SKM-1 (cell line): ENCODE data around the gene PDE7B.

ENCODE experiments used
- DNase-seq: peaks from one replicate; lab custom pipeline; 2025; ENCODE audit not compliant: unreplicated experiment; lab: John Stamatoyannopoulos, UW

The PDE7B gene

DNA sequence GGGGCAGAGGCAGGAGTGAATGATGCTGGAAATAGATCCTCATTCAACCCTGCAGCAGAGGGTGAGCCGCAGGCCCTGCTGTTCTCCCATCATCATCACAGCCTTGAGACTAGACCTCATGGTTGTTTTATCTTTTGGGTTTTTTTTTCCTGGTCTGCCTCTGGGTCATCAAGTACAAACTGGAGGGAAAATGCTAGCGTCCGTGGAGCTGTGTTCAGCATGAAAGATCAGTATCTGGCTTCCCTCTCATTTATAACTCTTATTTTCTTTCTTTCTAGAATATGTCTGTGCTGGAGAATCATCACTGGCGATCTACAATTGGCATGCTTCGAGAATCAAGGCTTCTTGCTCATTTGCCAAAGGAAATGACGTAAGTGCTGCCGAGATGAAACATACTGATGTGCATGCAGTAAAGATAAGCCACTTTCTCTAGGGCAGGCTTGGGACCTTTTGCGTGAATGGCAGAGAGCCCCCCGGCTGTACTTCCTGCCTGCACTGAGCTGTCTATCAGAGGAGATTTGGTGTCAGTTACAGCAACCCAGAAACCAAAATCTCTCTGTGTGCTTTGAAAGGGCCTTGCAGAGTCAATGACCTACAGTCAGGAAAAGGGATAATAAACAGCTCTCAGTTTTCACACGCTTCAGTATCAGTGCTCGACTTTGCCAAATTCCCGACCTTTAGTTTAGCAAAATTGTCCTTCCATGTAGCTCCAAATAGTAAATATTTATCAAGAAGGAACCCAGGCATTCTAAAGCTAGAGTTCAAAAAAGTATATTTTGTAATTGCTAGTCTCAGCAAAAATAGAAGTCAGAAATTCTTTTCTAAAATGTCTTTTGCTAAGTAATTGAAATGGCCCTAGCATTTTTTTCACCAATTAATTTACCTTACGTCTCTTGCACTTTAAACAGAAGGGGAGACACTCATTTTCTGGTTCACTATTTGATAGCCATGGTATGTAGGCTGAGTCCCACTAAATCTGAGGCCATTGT lies 322.3 kb downstream of the PDE7B start:
- DNase-seq, result no peak

DNA sequence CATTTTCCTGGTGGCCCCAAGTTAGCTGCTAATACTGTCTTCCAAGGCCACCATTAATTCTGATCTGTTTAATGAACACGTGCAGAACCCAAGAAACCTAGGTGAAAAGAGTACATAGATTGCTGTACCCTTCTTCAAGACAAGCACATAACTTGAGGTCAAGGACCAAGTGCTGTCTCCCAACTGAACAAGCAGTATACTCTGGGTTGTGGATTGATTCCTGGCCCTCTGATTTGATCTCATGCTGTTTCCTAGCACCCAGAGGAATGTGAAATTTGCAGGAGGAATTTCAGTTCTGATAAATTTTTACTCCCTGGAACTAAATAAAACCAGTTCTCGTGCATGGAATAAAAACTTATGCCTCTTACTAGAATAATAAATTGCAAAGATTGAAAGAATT lies 323.0 kb downstream of the PDE7B start:
- DNase-seq, result no peak

DNA sequence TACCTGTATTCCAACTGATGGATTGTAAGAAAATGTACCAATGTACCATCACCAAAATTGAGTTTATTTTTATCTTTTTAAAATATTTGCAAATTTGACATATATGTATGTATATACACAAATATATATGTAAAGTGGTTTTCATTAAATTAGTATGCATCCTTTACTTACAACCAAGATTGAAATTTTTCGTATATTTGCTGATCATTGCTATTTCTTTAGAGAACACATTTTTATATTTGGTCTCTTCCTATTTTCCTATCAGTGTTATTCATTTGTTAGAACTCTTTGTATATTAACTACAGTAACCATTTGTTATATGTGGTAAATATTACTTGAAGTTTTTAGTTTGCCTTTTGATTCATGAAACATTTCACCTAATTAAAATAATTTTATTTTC lies 324.4 kb downstream of the PDE7B start:
- no peak for DNase-seq

DNA sequence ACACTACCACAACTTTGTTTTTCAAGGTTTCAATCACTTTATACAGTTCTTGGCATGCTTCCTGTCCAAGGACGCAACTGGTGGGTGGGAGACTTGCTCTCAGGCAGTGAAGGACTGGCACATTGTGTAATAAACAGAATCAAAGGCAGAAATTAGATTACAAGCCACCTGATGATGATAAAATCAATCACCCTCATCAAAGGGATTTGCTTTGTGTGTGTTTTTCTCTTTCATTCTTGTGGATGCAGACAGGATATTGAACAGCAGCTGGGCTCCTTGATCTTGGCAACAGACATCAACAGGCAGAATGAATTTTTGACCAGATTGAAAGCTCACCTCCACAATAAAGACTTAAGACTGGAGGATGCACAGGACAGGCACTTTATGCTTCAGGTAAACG lies 327.2 kb downstream of the PDE7B start:
- no peak for DNase-seq

DNA sequence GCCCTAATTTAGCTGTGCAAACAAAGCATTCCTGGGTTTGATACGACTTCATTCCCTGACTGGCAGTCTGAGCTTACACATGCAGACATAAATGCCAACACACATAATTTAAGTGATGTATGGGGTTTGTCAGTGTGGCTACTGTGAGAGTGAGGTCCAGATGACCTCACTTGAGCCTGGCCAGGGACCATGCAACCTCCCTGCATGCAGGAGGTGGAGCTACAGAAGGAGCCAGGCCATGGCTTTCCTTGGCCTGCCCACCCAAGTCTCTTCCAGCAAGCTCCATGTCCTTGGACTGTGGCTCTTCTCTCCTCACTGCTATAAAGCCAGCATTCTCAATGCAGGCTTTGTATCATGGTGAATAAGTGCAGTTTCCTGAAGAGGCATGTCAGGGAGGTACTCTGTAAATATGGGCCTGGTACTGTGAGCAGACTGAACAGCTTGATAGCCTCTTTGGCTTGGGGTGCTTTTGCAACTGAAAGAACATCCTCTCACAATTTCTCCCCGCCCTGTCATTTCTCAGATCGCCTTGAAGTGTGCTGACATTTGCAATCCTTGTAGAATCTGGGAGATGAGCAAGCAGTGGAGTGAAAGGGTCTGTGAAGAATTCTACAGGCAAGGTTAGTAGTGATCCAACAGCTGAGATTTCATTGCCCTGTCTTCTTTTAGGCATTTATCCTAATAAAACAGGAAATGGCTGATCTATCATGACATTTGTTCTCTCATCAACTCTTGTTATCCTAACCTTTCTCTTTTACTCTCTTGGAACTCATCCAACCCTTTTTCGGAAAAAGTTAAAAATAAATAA lies 329.4 kb downstream of the PDE7B start:
- no peak for DNase-seq

DNA sequence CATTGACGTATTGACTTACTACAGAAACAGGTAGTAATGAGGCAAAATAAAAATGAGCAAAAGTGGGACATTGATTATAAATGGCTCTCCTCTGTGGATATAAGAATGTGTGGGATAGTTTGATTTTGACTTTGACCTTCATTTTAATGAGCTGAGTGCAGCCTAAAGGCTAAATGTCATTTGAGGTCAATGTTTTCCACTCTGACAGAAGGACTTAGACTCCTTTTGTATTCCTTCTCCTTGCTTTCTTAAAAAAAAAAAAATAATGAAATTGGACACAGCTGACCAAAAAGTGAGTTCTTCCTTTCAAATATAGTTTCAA lies 330.0 kb downstream of the PDE7B start:
- DNase-seq, result no peak

DNA sequence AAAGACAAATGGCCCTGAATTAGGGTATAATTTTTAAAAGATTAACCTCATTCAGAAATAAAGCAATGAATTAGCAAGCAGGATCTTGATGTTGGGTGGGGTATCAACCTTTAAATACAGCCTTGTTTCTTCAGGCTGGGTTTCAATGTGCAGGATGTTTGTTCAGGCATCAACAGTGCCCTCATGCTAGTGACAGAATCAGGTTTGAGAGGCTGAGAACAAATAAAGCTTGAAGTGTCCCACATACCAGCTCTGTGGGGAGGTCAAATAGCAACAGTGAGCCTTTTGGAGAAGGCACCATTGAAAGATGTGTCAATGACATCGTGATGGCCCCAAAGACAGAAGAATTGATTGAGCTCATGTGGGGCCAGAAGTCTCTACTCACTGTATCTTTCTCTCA lies 330.4 kb downstream of the PDE7B start:
- no peak for DNase-seq

DNA sequence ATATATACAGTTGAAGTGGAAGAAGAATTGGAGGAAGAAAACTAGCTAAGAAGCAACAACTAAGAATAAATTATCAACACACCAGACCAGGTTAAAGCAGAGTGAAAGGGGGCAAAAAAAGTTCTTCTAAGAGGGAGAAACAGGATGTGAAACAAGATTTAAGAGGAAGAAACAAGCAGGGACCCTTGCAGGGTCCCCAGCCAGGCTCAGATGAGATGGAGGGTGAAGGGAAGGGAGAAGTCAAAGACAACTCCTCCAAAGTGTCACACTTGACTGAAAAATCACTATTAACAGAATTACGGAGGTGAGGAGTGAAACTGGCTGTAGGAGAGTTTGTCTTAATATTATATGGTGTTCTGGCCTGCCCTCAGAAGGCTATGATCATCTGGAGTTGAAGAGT lies 333.2 kb downstream of the PDE7B start:
- no peak for DNase-seq

DNA sequence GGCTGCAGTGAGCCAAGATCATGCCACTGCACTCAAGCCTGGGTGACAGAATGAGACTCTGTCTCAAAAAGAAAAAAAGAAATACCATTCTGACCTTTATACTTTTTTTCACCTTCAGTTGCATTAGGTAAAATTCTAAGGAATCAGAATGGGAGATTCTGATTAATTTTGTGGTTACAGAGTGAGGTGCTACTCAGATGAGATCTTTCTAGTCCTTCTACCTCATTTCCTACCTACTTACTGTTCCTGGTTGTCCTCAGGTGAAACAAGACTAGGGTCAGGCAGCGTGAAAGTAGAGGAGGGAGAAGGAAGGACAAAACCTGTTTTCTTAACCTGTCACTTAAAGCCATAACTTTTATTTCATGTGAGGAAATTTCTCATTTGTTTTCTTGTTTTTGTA lies 334.9 kb downstream of the PDE7B start:
- DNase-seq, result no peak

DNA sequence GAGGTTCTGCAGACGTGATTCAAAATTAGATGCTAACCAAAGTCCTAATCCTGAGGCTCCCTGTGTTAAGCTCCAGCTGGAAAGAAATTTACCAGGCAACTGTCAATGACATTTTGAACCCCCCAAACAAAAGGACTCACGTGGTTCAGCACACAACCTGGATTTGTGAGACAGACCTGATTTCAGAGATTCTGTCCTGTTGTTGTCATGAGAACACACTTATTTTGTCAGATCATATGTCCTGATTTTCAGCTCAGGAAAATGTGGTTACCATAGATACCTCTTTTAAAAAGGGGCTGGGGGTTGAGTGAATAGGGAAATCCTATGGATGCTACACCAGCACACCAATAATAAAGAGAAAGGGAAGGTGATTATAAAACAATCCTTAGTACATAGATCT lies 337.0 kb downstream of the PDE7B start:
- DNase-seq, result no peak

DNA sequence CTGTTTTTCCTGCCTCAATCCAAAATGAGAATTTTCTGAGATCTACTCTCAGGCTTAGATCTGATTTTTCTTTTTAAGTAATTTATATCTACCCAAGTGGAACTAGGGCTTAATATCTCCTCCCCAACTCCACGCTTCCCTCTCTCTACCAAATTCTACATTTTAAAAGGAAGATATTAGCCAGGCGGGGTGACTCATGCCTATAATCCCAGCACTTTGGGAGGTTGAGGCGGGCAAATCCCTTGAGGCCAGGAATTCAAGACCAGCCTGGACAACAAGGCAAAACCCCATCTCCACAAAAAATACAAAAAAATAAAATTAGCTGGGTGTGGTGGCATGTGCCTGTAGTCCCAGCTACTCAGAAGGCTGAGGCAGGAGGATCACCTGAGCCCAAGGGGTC lies 337.6 kb downstream of the PDE7B start:
- no peak for DNase-seq

DNA sequence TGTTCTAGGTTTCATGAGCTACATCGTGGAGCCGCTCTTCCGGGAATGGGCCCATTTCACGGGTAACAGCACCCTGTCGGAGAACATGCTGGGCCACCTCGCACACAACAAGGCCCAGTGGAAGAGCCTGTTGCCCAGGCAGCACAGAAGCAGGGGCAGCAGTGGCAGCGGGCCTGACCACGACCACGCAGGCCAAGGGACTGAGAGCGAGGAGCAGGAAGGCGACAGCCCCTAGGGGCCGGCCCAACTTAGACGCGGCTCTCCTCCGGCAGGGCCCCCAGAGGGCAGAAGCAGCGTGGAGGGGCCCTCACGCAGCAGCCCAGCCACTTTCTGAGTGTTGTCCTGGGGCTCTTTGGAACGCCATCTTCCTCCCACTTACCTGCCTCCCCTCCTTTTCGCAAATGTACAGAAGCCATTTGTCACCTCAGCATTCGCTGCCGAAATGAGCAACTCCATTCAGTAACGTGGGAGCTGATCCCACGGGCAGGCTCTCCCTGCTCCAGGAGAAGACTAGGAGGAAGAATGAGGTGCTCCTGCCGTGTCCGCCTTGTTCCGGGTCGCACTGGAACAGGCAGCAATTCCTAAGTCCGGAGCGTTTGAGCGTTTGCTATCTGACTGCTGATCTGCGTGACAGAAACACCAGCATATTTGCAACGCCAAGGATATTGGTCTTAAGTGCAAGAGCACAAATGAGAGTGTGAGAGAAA lies 340.3 kb downstream of the PDE7B start:
- no peak for DNase-seq

DNA sequence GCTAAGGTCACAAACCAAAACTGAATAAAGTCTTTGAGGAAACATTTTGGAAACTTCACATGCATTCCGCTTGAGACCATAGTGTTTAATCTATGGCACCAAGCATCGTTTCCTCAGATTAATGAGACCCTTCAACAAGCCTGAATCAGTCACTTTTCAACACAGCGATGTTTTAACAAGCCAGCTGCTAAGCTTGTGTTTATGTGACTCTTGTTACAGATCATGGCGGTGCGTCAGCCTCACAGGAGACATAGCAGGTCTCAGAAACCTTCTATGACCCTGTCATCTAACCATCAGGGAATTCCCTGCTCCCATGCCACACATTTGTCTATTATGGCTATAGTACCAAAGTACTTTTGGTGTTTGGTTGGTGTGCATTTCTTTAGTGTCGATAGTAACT lies 341.4 kb downstream of the PDE7B start:
- DNase-seq, result no peak

DNA sequence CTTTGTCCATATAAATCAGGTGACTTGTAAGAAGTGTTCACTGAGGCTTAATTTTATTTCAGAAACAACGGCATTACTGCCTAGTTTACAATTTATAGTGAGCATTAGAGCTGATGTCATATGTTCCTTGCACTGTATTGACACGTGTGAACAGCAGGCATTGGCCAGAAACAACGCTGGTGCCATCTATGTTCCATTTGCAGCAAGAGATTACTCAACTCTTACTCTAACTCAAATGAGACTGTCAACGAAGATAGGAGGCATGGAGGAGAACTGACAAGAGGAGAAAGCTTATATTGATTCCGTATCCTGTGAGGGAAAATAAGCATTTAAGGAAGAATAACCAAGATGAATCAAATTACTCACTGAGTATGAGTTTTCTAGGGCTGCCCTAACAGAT lies 350.2 kb downstream of the PDE7B start:
- no peak for DNase-seq

DNA sequence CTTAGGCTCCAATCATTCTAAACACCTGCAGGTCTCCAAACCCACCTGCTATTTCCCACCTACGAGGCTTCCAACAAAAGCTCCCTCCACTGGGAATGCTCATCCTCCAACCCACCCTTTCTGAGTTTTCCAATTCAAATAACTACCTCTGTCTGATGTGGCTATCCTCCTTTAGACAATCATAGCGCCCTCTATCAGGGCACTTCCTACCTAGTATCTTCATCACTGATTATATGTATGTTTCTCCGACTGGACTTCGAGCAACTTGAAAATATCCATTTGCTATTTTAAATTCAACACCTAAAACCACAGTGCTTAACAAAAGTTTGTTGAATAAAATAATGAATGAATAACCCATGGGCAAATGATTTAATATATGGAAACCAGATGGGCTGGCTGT lies 357.3 kb downstream of the PDE7B start:
- no peak for DNase-seq

DNA sequence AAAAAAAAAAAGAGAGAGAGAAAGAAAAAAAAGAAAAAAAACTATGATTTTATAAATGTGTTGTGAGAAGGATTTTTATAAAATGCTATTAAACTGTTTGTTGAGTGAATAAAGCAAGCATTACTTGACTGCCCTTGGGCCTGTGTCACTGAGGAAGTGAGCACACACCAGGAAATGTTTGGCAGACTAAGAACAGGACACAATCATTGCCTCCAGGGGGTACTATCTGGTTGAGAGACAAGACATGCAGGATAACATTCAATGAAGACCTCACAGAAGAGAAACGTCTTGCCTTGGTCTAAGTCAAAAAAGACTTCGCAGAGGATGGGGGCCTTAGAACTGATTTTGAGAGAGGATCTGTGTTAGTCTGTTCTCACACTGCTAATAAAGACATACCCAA lies 358.0 kb downstream of the PDE7B start:
- DNase-seq, result no peak

DNA sequence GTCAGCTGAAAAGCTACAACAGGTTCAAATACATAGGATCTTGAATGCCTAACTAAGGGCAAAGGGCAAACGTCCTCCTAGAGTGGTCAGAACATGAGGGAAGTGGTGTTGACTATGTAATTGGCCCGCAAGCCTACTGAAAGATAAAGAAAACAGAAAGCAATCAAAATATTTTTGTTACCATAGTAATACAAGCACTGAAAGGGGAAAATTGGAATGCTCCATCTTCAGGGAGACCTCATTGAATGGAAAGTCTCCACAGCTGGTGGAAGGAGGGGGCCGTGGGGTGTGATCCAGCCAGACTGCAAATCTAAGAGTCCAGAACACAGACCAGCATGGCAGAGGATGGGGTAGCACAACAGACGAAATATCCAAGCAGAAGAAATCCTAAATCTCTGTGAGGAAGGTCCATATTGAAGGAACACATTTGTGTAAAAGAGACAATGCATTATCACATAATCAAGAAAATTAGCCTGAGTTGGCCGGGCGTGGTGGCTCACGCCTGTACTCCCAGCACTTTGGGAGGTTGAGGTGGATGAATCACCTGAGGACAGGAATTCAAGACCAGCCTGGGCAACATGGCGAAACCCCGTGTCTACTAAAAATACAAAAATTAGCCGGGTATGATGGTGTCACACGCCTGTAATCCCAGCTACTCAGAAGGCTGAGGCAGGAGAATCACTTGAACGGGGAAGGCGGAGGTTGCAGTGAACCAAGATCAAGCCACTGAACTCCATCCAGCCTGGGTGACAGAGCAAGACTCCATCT lies 359.1 kb downstream of the PDE7B start:
- DNase-seq, result no peak

DNA sequence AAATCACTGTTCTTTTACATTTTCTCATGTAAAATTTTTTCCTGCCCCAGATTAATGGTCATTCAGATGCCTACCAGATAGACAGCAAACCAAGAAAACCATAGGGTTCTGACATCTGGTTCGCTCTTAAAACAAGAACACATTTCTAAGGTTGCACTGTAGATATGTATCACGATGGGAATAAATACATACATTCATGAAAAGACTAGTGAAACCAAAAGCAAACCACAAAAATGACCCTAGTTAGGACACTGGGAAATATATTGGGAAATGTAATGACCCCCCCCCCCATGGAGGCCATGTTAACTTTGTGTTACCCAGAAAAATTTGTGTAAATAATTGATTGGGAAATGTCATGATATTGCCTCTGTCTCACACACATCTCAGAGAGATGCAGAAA lies 361.1 kb downstream of the PDE7B start:
- no peak for DNase-seq

DNA sequence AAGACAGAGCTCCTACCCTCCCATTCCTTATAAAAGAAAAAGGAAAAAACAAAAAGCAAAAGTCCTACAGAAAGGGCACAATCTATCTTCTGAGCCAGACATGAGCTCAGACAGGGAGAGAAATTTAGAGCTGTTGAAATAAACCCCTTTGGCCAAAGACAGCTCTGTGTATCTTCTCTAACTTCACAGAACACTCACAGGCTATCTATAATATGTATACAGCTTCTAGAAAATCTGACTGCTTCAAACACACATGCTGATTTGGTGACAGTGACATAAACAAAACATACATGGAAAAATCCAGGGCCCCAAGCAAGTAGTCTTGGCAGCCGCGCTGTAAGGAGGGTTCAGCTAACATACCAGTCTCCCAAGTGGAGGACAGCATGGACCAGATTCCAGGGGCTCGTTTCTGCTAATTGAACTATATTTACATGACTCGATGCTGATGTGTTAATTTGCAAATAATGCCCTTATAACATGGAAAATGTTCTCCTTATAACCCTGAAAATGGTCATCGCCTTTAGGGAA lies 361.6 kb downstream of the PDE7B start:
- DNase-seq, result no peak

DNA sequence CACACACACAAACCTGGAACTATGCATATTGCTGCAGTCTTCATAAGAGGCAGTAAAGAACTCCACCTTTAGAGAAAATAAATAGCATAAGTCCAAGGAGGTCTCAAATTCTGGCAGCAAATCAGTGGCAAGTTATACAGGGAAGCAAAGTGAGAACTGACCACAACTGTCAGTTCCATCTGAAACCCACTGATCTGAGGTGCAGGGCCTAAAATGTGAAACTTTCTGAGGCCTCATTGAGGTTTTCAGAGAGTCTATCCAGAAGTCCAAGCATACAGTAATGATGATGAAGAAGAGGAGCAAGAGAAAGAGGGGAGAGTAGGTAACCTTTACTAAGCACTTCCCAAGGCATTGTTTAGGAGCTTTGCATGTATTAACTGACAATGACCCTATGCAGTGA lies 362.4 kb downstream of the PDE7B start:
- no peak for DNase-seq
